ENCODE measurements around the gene FAAP100.

GRCh38 chr17:81491181-81491581, 61.0 kb downstream of the FAAP100 start:
- TF ChIP-seq CTCF (IDR thresholded peaks at IDR 0.05) (no peak), POLR2AphosphoS5 (IDR thresholded peaks at IDR 0.05) (no peak), POLR2A (IDR thresholded peaks at IDR 0.05) (no peak)
